Measurements from ENCODE around the gene RUNX2.

Gene RUNX2

GRCh38 chr6:45595010-45595851 is 267.1 kb downstream of the RUNX2 start:
- no peak for DNase-seq

DNA sequence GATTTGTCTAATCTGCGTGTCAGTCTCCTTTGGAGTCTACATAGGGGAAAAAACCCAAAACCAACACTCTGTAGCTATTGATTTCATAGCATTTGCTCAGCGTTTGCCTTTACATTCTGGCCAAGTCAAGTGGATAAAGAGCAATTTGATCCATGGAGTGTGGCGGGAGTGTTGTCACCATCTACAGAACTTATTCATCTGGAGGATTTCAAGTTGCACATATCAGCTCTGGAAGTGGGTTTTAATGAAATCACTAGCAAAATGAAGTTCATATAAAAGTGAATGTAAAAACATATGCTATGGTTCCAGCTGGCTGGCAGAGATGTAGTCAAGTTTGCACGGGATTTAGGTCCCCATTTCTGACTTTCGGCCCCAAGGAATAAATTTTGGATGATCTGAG is 269.3 kb downstream of the RUNX2 start:
- DNase-seq: no peak

DNA sequence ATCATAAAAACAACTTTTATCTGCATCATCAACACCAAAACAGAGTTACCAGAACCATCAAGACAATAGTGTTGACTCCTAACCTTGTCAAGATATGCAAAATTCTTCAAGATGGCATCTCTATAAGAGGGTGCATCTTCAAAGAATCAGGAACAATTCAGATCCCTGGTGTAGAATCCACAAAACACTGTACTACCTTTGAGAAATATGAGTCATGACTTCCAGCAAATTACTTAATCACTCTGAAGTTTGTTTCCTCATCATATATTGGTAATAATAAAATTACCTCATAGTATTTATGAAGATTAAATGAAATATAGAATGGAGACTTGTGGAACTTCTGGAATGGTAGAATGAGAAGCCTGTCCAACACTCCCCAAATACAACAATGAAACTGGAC is 270.9 kb downstream of the RUNX2 start:
- no peak for DNase-seq

GRCh38 chr6:45605971-45606370 is 277.8 kb downstream of the RUNX2 start:
- no peak for DNase-seq

DNA sequence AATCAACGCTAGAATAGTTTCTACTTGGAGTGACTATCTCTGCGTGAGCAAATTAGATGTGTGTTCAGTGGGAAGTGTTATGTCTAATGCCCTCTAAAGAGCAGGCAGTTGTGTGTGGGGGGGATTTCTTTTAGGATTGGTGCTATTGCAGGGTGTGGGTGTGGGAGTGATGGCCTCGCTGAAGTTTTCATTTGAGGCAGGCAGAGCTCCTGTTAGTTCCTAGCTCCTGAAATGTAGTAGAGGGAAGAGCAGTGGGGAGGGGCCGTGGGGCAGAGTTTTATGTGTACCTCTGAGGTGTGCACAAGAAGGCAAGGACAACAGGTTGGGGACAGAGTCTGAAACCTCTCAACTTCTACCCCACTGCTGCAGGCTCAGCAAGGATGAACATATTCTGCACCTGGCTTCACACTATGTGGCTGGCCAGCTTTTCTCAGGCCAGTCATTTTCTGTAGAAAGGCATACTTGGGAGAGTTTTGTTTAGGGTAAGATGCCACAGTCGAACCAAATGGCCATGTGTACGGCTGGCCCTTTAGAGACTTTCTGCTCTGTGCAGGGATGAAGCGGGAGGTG is 278.8 kb downstream of the RUNX2 start:
- DNase-seq: no peak

DNA sequence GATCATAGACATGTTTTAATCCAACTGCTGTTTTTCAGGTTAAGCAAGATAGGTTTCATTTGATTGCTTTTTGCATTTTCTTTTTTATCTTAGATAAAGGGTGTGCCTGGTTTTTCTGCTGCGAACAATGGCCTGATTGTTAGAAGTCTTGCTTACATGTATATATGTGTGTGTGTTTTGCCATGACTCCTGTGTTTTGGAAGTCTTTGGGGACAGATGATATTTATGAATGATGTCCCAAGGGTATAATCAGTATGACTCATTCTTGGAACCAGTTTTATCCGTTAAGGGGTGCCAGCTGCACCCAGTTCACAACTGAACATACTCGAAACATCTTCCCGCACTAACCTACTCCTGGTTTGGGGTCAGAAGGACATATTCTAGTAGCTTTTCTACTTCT is 279.7 kb downstream of the RUNX2 start:
- no peak for DNase-seq

- DNase-seq: no peak
Observed at GRCh38 chr6:45608252-45608913, 280.3 kb downstream of the RUNX2 start.

DNA sequence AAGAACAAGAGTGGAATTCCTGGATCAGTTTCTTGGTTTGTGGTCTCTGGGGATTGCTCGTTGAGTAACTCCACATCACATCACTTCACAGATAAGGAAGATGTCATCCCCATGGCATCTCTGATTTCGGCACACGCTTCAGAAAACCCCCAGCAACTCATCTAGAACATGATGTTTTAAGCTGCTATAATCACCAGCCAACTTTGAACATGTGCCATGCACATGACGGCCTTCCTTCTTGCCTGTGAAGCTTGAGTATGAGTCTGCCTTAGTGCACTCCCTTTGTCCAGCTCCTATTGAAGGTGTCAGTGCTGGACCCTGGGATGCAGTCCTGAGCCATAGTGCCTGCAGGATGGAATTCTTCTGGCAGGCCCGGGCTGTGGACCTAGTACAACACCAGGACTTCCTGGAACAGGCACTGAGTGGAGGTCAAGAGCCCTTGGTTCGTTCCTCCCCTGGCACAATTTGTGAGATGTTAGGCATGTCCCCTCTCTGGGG is 281.1 kb downstream of the RUNX2 start:
- no peak for DNase-seq

DNA sequence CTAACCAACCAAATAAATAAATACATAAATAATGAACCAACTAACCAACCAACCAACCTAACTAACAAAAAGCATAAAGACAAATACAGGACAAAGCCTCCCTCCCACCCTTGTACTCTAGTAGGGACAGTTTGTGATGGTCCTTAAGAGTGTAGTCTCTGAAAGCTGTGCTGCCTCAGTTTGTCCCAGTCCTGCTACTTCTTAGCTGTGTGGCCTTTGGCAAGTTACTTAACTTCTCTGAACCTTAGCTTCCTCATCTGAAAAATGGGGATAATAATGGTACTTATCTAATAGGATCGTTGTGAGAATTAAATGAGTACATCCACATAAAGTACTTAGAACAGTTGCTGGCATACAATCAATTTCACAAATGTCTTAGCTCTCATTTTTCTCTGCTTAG is 282.2 kb downstream of the RUNX2 start:
- DNase-seq: no peak

DNA sequence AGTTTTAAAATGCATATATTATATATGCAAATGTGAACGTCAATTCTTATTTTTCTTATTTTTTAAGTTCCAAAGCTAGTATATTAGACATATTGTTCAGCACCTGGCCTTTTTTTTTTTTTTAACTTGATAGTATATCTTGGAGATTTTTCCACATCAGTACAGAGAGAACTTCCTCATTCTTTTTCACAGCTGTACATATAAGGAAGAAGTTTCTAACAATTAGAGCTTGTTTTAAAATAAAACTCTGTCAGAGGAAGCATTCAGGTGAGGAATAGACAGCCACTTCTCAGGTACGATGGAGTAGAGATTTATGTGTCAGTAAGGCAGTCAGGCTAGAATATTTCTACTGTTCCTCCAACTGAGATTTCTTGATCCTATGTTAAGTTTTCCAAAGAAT is 282.7 kb downstream of the RUNX2 start:
- peak; percentile 28 for DNase-seq

- no peak for DNase-seq
Observed at GRCh38 chr6:45611491-45611890, 283.4 kb downstream of the RUNX2 start.

GRCh38 chr6:45613656-45614055 is 285.5 kb downstream of the RUNX2 start:
- no peak for DNase-seq

GRCh38 chr6:45614488-45615285 is 286.6 kb downstream of the RUNX2 start:
- peak; percentile 55 for DNase-seq

- no peak for DNase-seq
Observed at GRCh38 chr6:45616209-45616608, 288.1 kb downstream of the RUNX2 start.

DNA sequence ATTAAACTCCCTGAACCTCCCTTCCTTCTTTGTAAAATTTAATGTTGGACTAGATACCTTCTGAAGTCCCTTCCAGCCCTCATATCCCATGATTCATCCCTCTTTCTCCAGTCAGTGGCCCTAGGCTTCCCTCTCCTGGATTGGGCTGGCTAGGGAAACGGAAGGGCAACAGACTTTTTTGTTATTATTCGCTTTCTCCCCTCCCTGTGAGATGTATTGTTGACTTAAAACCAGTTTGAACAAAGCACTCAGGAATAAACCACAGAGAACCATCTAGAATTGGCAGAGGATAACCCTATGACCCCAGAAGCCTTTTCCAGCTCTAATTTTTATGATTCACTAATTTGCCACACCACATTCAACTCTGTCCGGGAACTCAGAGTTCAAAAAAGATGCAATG is 289.3 kb downstream of the RUNX2 start:
- DNase-seq: no peak

DNA sequence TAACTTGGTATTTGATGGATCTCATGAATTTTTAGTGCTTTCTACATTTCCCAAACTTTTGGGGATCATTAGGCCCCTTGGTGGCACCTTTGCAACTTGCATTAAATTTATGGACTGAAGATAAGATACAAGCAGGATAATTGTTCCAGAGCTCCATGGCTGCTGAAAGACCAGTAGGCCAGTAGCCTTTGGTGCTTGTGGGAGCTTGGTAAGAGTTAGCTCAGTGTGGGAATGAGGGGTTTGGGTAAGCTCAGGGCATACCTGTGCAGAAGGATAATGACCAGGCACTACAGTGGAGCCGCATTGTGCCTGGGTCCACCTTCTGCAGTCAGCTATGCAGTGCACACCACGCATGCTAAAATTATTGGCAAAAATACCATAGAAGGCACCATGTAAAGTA is 290.1 kb downstream of the RUNX2 start:
- no peak for DNase-seq

GRCh38 chr6:45619211-45619760 is 291.2 kb downstream of the RUNX2 start:
- no peak for DNase-seq

- DNase-seq: peak; percentile 33
Observed at GRCh38 chr6:45619994-45620471, 291.9 kb downstream of the RUNX2 start.

DNA sequence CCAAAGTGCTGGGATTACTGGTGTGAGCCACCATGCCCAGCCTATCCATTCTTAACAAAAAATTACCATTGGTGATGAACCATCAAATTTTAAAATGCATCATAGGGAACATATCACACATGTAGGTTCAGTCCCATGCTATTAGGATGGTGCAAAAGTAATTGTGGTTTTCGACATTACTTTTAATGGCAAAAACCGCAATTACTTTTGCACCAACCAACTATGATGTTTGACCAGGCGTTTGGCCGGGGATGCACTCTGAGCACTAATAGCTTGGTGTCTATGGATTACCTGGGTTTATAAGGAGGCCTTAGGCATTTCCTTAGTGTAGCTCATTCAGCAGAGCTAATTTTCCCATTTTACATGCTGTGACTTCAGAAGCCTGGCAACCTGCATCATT is 296.1 kb downstream of the RUNX2 start:
- DNase-seq: no peak

- DNase-seq: no peak
Observed at GRCh38 chr6:45625191-45625664, 297.1 kb downstream of the RUNX2 start.

DNA sequence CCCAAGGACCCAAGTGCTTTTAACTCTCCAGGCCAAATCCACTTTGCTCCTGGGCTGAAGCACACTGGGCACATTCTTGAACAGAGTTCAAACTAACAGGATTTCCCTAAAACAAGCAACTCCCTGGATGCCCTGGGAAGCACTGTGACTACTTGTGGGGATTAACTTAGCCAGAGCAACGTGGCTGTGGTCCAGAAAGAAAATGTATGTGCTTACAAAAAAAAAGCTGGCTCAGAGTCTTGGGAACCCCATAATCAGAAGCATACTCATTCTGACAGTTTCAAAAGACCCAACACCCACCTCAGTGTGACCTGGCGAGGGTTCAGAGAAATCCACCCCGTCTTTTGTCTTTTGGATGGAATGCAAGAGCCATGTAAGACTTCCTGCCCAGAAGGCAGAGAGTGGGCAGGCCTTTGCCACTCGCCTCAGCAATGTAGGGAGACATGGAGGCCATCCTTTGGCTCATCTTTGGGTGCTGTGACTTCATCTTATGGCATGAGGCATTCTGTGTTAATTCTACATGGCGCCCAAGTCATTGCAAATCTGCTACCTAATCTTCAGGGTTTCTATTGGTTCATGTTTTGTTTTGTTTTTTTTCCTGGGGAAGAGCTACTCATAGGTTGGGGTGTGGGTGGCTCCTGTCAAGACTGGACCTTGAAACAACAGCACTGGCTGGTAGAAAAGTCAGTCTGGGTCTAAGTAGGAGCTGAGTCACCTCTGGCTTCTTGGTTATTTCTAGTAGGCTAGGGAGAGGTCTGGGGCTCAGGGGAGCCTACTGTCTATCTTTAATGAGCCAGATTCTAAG is 298.2 kb downstream of the RUNX2 start:
- DNase-seq: no peak

DNA sequence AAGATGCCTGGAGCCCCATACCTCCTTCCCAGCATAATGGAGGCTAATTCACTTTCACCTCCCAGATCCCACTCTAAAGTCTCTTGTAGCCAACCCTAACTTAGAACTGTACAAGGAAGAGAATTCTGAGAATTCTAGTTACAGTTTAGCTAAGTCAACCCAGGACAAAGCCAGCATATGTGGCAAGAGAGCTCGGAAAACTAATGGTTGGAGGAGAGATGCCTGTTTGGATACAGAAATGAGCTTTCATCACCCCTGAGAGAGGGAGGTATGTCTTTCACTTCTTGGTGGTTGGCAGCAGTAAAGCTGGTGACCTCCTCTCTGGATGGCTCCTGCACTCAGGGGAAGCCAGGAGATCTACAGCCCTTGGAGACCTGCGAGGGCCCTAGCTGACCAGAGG is 302.2 kb downstream of the RUNX2 start:
- no peak for DNase-seq

All from OCI-M1 (cell line).